ENCODE data around the gene DUSP19.

The DUSP19 gene

DNA sequence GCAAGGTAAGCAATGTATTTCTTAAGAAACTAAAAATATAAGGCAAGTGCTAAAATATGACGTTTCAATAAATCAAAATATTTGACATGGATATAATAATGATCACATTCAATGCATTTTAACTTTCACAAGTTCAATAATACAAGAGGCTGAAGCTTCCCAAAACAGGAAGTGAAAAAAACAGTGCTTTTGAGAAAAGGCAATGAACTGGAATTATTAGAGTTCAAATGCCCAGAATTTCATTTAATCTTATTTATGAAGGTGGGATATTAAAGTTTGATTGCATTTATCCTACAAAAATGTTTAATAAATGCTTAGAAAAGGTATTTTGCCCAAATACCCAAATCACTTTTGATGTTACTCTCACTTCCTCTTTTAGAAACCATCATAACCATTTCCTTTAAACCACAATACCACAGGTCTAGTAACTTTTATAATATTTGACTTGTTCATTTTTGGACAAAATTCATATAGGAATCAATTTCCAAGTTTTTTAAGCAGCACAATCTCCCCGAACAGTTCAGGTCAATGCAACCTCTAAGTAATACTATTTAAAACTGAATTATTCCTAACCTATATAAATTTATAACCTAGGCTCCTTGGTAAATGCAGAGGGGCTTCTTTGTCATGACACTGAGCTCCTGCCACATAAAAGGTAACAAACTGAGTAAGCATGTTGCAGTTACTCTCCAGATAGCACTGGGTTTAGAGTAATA, 42.4 kb upstream of the DUSP19 start:
- no peaks in the 10 kb centered on the region for H3K36me3 ChIP-seq (ENCODE audit: insufficient read depth, low read length)
- H3K4me2 ChIP-seq (ENCODE audit: insufficient read depth, low read length): no peak overlapping the region
- no peak overlapping the region for H2AFZ ChIP-seq (ENCODE audit: low read depth, low read length)
- no peaks in the 10 kb centered on the region; the same call in 1 of the 2 replicates for H4K20me1 ChIP-seq (ENCODE audit: insufficient read depth, low read length)
- H3K79me2 ChIP-seq (ENCODE audit: insufficient read depth, low read length): no peaks in the 10 kb centered on the region
- H3K4me3 ChIP-seq (ENCODE audit: low read depth in 1 of 2, low read length in 2 of 2): no peak overlapping the region
- H3K9ac ChIP-seq (ENCODE audit: low read depth, low read length): no peak overlapping the region
- H3K27me3 ChIP-seq (ENCODE audit: insufficient read depth, low read length, poor library complexity): peaks cover 5% of the 10 kb centered on the region
- no peak overlapping the region for H3K27ac ChIP-seq (ENCODE audit: low read length)
- peaks cover 20% of the 10 kb centered on the region for H3K4me1 ChIP-seq (ENCODE audit: insufficient read depth, low read length)
- no peak for TF ChIP-seq CTCF (IDR thresholded peaks at IDR 0.05; ENCODE audit: borderline replicate concordance, extremely low read depth, low read length, poor library complexity, severe bottlenecking)
- no peak for TF ChIP-seq EZH2 (IDR thresholded peaks at IDR 0.05; ENCODE audit: borderline replicate concordance, low read depth, low read length, severe bottlenecking)
- H3K9me3 ChIP-seq (ENCODE audit: insufficient read depth, low read length, severe bottlenecking): no peaks in the 10 kb centered on the region
- DNase-seq (peak; percentile 9), ATAC-seq (ENCODE audit: insufficient read depth, low read depth) (peak; percentile 91)

- Histone ChIP-seq H3K4me3 (ENCODE audit: low read depth in 1 of 2, low read length in 2 of 2) (no peak overlapping the region), H2AFZ (ENCODE audit: low read depth, low read length) (no peak overlapping the region), H3K4me2 (ENCODE audit: insufficient read depth, low read length) (no peak overlapping the region), H3K9ac (ENCODE audit: low read depth, low read length) (no peak overlapping the region), H3K36me3 (ENCODE audit: insufficient read depth, low read length) (no peaks in the 10 kb centered on the region), H4K20me1 (ENCODE audit: insufficient read depth, low read length) (no peaks in the 10 kb centered on the region; the same call in 1 of the 2 replicates), H3K4me1 (ENCODE audit: insufficient read depth, low read length) (peaks cover 20% of the 10 kb centered on the region), H3K27me3 (ENCODE audit: insufficient read depth, low read length, poor library complexity) (peaks cover 5% of the 10 kb centered on the region), H3K27ac (ENCODE audit: low read length) (no peak overlapping the region), H3K9me3 (ENCODE audit: insufficient read depth, low read length, severe bottlenecking) (no peaks in the 10 kb centered on the region), H3K79me2 (ENCODE audit: insufficient read depth, low read length) (no peaks in the 10 kb centered on the region)
- ATAC-seq (ENCODE audit: insufficient read depth, low read depth) (no peak), DNase-seq (no peak)
- TF ChIP-seq EZH2 (IDR thresholded peaks at IDR 0.05; ENCODE audit: borderline replicate concordance, low read depth, low read length, severe bottlenecking) (no peak), CTCF (IDR thresholded peaks at IDR 0.05; ENCODE audit: borderline replicate concordance, extremely low read depth, low read length, poor library complexity, severe bottlenecking) (no peak)
Observed at GRCh38 chr2:183037074-183037552, 41.4 kb upstream of the DUSP19 start.

- H3K27me3 ChIP-seq (ENCODE audit: insufficient read depth, low read length, poor library complexity): peaks cover 5% of the 10 kb centered on the region
- no peak for DNase-seq
- ATAC-seq (ENCODE audit: insufficient read depth, low read depth): no peak
Observed at GRCh38 chr2:183037553-183038340, 40.8 kb upstream of the DUSP19 start.

More at GRCh38 chr2:183037553-183038340, 40.8 kb upstream of the DUSP19 start:
- H3K27ac ChIP-seq (ENCODE audit: low read length): no peak overlapping the region
- no peaks in the 10 kb centered on the region for H3K9me3 ChIP-seq (ENCODE audit: insufficient read depth, low read length, severe bottlenecking)
- no peak overlapping the region for H3K4me3 ChIP-seq (ENCODE audit: low read depth in 1 of 2, low read length in 2 of 2)
- no peaks in the 10 kb centered on the region for H3K79me2 ChIP-seq (ENCODE audit: insufficient read depth, low read length)
- H3K4me1 ChIP-seq (ENCODE audit: insufficient read depth, low read length): peaks cover 20% of the 10 kb centered on the region
- H4K20me1 ChIP-seq (ENCODE audit: insufficient read depth, low read length): no peaks in the 10 kb centered on the region; the same call in 1 of the 2 replicates
- H3K9ac ChIP-seq (ENCODE audit: low read depth, low read length): no peak overlapping the region
- no peaks in the 10 kb centered on the region for H3K36me3 ChIP-seq (ENCODE audit: insufficient read depth, low read length)
- no peak overlapping the region for H2AFZ ChIP-seq (ENCODE audit: low read depth, low read length)
- H3K4me2 ChIP-seq (ENCODE audit: insufficient read depth, low read length): no peak overlapping the region
- TF ChIP-seq EZH2 (IDR thresholded peaks at IDR 0.05; ENCODE audit: borderline replicate concordance, low read depth, low read length, severe bottlenecking) (no peak), CTCF (IDR thresholded peaks at IDR 0.05; ENCODE audit: borderline replicate concordance, extremely low read depth, low read length, poor library complexity, severe bottlenecking) (no peak)

Data from DND-41 (cell line).